Activated CD4-positive, alpha-beta T cell treated with anti-CD3 and anti-CD28 coated beads, Interleukin-2, amount 10 ng/mL, durations not matched to agents 7 days and 5 days (primary cell): ENCODE data around the gene RGS3. TPM values are rescaled to one million over a fixed set of nuclear protein-coding genes. Genes with fewer than 3 reads are reported as not detected.

ENCODE experiments used
- CTCF ChIA-PET: fragments of 350-600 bp; sonication (Branson Sonifier 250); formaldehyde crosslinking; loops from one replicate; lab custom pipeline; 2021; ENCODE audit warnings: antibody characterized with exemption; lab: Charles Lee
- POLR2A ChIA-PET: fragments of 350-600 bp; sonication (Branson Sonifier 250); formaldehyde crosslinking; loops from one replicate; lab custom pipeline; 2021; ENCODE audit warnings: antibody characterized with exemption; lab: Charles Lee
- DNase-seq: peaks from one replicate; pipeline ENCODE4 v3.0.0-alpha.2; 2020
- H3K27ac Mint-ChIP-seq: one replicate; pipeline ENCODE4 v1.8.0; 2021; ENCODE audit warnings: mild to moderate bottlenecking, moderate library complexity, mixed read lengths
- H3K27me3 Mint-ChIP-seq: one replicate; pipeline ENCODE4 v1.8.0; 2021; ENCODE audit warnings: mixed read lengths
- H3K36me3 Mint-ChIP-seq: one replicate; pipeline ENCODE4 v1.8.0; 2021; ENCODE audit warnings: low read depth, mixed read lengths
- H3K4me1 Mint-ChIP-seq: one replicate; pipeline ENCODE4 v1.8.0; 2021; ENCODE audit warnings: mixed read lengths
- H3K4me3 Mint-ChIP-seq: one replicate; pipeline ENCODE4 v1.8.0; 2021; ENCODE audit warnings: mild to moderate bottlenecking, moderate library complexity, mixed read lengths
- H3K9me3 Mint-ChIP-seq: one replicate; pipeline ENCODE4 v1.8.0; 2021; ENCODE audit warnings: mixed read lengths
- total RNA-seq, 2 experiments: library from RNA; stranded (reverse); gene quantifications; one replicate each; pipeline ENCODE4 v1.2.3, GENCODE V29; 2021

Gene RGS3
- total RNA-seq, 2 experiments from 2014 or later, result 41.5 to 41.6 TPM

DNA sequence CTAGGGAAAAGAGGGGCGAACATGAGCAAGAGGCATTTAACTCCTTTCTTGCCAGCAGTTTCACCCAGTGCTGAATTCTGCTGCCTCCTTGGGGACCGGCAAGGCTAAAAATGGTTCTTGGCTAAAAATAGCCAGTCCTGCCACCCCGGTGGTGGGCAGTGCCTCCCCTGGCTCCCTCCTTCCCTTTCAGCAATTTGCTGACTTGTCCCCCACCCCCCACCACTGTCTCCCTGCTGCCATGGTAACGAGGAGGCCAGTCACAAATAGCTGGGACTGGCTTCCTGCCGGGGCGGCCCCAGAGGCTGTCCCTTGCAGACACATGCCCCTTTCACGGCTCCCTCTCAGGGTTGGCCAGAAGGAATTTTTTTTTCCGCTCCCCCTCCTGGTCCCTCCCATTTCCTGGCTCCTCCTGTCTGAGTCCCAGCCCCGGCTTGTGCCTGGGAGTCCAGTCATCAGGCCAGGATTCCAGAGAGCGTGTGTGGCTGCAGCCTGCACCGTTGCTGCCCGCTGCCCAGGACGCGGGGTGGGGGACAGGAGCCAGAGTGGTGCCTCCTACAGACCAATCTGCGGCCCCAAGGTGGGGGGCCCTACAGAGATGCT, 130.3 kb downstream of the RGS3 start:
- Mint-ChIP-seq H3K36me3 (peaks cover 17% of the 10 kb centered on the region), H3K27ac (peak overlapping the region; percentile 36), H3K27me3 (no peaks in the 10 kb centered on the region), H3K9me3 (no peaks in the 10 kb centered on the region), H3K4me1 (peaks cover 35% of the 10 kb centered on the region), H3K4me3 (no peak overlapping the region)
- POLR2A ChIA-PET, result interaction anchor here (0.6 kb wide), 1 partner anchor 1542 kb away, joined by 5 read pairs; no protein-coding TSS in a partner anchor
- no peak for DNase-seq
- CTCF ChIA-PET, result interaction anchor here (0.8 to 12.5 kb wide), 4 partner anchors 10 to 146 kb away, joined by 3 to 123 read pairs (median 4); no protein-coding TSS in a partner anchor

DNA sequence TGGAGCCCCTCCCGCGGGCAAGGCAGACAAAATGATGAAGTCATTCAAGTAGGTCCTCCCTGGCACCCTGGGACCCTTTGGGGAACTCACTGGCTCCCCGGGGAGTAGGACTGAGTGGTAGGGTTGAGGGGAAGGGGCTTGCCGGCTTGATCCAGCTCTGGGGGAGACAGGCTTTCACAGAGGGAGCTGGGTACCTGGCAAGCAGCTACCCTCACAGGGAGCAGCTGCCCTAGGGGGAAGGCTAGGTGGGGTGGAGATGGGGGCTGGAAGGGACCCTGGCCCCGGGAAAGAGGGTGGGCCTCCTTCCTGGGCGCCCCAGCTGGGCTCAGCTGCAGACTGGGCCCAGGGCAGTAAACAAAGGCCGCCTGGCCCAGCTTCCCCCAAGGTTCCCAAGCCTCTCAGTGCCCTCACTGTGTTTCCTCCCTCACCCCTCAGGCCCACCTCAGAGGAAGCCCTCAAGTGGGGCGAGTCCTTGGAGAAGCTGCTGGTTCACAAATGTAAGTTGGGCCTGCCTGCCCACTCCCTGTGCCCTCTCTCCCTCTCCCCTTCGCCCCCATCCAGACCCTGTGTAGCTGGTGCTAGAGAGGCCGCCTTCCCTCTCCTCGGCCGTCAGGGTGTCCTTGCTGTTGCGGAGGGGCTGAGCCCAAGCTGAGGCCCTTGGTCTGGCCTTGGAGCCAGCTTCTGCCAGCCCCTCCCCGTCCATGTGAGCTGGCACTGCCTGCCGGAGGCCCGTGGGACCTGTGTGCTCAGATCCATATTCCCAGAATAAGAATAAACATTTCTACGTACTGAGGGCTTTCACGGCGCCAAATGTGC, 131.2 kb downstream of the RGS3 start:
- Mint-ChIP-seq H3K27ac (no peak overlapping the region), H3K4me1 (peaks cover 27% of the 10 kb centered on the region), H3K4me3 (no peak overlapping the region), H3K27me3 (no peaks in the 10 kb centered on the region), H3K9me3 (no peaks in the 10 kb centered on the region), H3K36me3 (peaks cover 17% of the 10 kb centered on the region)
- POLR2A ChIA-PET, result no interaction called here
- DNase-seq, result no peak
- CTCF ChIA-PET, result interaction anchor here (0.5 to 1.3 kb wide), 7 partner anchors 9 to 175 kb away, joined by 3 to 4 read pairs (median 3); no protein-coding TSS in a partner anchor

DNA sequence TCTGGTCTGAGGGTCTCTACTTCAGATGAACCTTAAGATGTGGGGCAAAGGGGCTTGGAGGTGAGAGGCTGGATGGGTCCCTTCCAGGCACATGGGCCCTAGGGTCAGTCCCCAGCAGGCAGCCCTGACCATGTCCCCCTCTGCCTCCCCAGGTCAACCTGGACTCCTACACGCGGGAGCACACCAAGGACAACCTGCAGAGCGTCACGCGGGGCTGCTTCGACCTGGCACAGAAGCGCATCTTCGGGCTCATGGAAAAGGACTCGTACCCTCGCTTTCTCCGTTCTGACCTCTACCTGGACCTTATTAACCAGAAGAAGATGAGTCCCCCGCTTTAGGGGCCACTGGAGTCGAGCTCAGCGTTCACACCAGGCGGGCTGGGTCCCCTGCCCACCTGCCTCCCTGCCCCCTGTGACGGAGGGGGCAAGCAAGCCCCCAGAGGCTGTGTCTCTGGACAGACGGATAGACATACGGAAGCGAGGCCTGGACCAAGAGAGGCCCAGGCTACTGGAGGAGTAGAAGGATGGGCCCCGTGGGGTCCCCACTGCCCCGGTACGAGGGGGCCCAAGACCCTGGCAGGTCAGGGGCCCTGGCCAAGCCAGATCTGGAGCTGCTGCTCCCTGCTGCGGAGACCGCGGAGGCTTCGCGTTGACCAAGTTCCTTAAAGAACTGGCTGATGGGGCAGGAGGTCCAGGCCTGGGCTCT, 133.2 kb downstream of the RGS3 start:
- Mint-ChIP-seq H3K9me3 (no peaks in the 10 kb centered on the region), H3K27ac (no peak overlapping the region), H3K36me3 (peaks cover 13% of the 10 kb centered on the region), H3K27me3 (no peaks in the 10 kb centered on the region), H3K4me3 (no peak overlapping the region), H3K4me1 (peaks cover 15% of the 10 kb centered on the region)
- CTCF ChIA-PET, result interaction anchor here (0.9 to 1.3 kb wide), 3 partner anchors 10 to 61 kb away, joined by 3 to 5 read pairs (median 3); no protein-coding TSS in a partner anchor
- POLR2A ChIA-PET, result no interaction called here
- no peak for DNase-seq

DNA sequence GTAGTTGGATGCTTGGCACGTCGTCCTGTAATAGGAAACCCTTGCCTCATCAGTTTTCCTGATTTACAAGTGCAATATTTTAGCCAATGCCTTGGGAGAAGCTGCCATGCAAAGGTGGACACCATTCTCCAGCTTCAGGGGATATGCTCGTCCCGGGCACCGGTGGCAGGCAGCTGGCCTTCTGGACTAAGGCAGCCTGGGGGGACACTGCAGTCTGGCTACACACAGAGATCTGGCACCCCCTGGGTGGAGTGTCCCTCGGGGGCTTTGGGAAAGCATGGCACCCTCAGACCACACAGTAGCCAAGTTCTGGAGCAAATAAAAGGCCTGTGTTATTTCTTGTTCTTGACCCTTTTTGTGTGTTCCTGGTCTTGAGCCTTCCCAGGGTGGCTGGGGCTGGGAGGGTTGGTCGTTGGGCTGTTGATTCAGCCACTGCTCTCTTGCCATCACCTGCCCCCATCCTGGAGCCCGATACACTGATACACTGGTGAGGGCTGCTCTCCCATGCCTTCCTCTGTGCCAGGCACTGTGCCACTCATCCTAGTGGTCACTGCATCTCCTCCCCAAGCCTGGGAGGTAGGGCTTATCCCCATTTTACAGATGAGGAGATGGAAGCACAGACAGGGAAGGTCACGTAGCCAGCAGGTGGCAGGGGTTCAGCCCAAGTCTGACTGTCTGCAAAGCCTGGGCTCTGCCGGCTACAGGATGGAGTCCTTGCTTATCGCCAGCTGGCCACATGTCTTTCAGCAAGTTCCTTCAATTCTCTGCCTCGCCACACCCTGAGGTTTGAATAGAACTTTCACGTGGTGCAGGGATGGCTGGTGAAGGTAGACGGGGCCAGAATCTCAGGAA, 134.1 kb downstream of the RGS3 start:
- Mint-ChIP-seq H3K9me3 (no peaks in the 10 kb centered on the region), H3K36me3 (peaks cover 13% of the 10 kb centered on the region), H3K4me1 (peaks cover 9% of the 10 kb centered on the region), H3K27ac (no peak overlapping the region), H3K4me3 (no peak overlapping the region), H3K27me3 (no peaks in the 10 kb centered on the region)
- DNase-seq, result no peak
- CTCF ChIA-PET, result interaction anchor here (0.9 to 1.5 kb wide), 5 partner anchors 9 to 60 kb away, joined by 3 to 5 read pairs (median 3); no protein-coding TSS in a partner anchor
- POLR2A ChIA-PET, result no interaction called here

DNA sequence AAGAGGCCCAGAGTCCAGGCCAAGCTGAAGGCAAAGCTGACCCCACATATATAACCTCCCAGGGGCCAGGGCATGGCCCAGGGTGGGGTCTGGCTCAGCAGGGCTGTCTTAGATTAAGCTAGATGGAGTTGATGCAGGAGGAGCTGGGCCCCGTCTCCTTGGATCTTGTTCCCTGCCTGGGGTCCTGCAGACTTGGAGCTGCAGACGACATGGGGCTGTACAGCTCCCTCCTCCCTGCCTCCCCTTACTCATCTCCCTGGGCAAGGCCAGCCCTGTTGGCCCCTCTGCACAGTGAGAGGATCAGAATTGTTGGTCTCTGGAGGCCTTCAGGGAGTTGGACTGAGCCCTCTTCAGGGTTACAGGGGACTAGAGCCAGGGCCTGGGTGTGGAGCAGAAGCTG, 134.9 kb downstream of the RGS3 start:
- Mint-ChIP-seq H3K27me3 (no peaks in the 10 kb centered on the region), H3K4me3 (no peak overlapping the region), H3K9me3 (no peaks in the 10 kb centered on the region), H3K36me3 (peaks cover 13% of the 10 kb centered on the region), H3K4me1 (peaks cover 3% of the 10 kb centered on the region), H3K27ac (no peak overlapping the region)
- DNase-seq, result no peak
- POLR2A ChIA-PET, result no interaction called here
- CTCF ChIA-PET, result interaction anchor here (1.1 to 2.8 kb wide), 3 partner anchors 9 to 60 kb away, joined by 3 to 8 read pairs (median 3); no protein-coding TSS in a partner anchor

DNA sequence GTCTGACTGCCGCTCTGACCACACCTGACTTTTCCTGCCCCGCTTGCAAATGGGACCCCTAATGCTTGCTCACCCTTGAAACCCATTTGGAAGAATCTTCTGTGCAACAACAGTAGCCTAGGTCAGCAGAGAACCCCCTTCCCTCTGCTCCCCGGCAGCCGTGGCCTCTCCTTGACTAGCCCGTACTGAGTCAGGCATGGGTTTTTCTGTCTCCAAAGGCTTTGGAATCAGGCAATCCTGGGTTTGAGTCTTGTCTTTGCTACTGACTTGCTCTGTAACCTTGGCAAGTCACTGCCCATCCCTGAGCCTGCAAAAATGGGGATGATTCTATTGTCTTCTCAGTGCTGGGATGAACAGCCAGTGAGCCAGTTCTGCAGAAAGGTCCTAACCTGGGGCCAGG, 135.4 kb downstream of the RGS3 start:
- Mint-ChIP-seq H3K27ac (no peak overlapping the region), H3K4me3 (no peak overlapping the region), H3K27me3 (no peaks in the 10 kb centered on the region), H3K4me1 (peaks cover 3% of the 10 kb centered on the region), H3K36me3 (peaks cover 13% of the 10 kb centered on the region), H3K9me3 (no peaks in the 10 kb centered on the region)
- DNase-seq, result no peak
- CTCF ChIA-PET, result interaction anchor here (1.1 to 2.8 kb wide), 3 partner anchors 10 to 59 kb away, joined by 3 to 8 read pairs (median 3); no protein-coding TSS in a partner anchor
- POLR2A ChIA-PET, result no interaction called here

DNA sequence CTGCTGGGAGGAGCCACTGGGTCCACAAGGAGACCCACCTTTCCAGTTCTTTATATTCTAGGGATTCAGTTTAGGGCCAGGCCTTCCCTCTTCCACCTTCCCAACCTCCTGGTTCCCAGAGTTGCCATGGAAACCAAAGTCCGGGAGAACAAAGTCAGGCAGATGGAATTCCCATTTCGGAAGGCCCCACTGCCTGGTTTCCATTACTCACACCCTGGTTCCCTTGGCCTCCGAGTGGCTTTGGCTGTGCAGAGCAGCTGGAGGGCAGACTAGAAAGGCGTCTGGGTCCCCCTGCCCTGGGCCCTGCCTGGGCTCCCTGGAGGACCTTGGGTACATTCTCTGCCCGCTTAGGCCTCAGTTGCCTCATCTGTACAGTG, 136.1 kb downstream of the RGS3 start:
- H3K9me3 Mint-ChIP-seq, result no peaks in the 10 kb centered on the region
- no peak overlapping the region for H3K27ac Mint-ChIP-seq
- no peaks in the 10 kb centered on the region for H3K27me3 Mint-ChIP-seq
- POLR2A ChIA-PET, result no interaction called here
- H3K36me3 Mint-ChIP-seq, result peaks cover 13% of the 10 kb centered on the region
- CTCF ChIA-PET, result interaction anchor here (2.0 to 2.8 kb wide), 2 partner anchors 56 to 59 kb away, joined by 8 to 10 read pairs; no protein-coding TSS in a partner anchor
- no peak for DNase-seq
- peaks cover 3% of the 10 kb centered on the region for H3K4me1 Mint-ChIP-seq
- H3K4me3 Mint-ChIP-seq, result no peak overlapping the region

DNA sequence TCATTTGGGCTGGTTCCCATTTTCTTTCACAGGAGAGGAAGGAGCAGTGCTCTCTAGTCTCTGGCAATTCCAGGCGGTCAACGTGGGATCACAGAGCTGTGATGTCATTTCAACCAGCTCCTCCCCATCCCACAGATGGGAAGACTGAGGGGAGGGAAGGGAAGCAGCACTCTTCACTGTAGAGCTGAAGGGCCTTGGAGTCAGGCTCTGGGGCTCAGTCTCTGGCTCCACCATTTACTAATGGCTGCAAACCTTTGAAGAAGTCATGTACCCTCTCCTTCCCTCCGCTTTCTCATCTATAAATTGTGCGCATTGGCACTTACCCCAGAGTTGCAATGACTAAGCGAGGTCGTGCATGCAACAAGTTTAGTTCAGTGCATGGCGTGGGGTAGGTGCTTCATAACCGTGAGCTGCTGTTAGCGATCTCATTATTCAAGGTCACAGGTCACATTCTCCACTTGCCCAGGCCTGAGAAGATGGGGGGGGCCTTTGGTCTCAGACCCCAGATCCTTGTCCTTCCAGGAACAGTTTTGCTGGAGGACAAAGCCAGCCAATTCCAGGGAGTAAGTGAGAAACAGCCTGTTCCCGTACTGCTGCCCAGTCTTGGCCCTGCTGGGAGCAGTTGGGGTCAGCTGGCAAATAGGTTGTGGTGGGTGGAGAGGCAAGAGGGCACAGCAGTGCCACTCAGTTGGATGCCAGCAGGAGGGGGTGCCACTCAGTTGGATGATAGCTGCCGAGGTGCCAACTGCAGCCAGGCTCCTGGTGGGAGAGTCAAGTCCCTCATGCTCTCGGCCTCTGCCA, 136.7 kb downstream of the RGS3 start:
- no peaks in the 10 kb centered on the region for H3K9me3 Mint-ChIP-seq
- H3K36me3 Mint-ChIP-seq, result peaks cover 13% of the 10 kb centered on the region
- DNase-seq, result no peak
- H3K27me3 Mint-ChIP-seq, result no peaks in the 10 kb centered on the region
- ChIA-PET CTCF (interaction anchor here (0.6 to 2.8 kb wide), 7 partner anchors 9 to 1687 kb away, joined by 3 to 12 read pairs (median 4); no protein-coding TSS in a partner anchor), POLR2A (no interaction called here)
- H3K27ac Mint-ChIP-seq, result no peak overlapping the region
- H3K4me3 Mint-ChIP-seq, result no peak overlapping the region
- H3K4me1 Mint-ChIP-seq, result peaks cover 3% of the 10 kb centered on the region

DNA sequence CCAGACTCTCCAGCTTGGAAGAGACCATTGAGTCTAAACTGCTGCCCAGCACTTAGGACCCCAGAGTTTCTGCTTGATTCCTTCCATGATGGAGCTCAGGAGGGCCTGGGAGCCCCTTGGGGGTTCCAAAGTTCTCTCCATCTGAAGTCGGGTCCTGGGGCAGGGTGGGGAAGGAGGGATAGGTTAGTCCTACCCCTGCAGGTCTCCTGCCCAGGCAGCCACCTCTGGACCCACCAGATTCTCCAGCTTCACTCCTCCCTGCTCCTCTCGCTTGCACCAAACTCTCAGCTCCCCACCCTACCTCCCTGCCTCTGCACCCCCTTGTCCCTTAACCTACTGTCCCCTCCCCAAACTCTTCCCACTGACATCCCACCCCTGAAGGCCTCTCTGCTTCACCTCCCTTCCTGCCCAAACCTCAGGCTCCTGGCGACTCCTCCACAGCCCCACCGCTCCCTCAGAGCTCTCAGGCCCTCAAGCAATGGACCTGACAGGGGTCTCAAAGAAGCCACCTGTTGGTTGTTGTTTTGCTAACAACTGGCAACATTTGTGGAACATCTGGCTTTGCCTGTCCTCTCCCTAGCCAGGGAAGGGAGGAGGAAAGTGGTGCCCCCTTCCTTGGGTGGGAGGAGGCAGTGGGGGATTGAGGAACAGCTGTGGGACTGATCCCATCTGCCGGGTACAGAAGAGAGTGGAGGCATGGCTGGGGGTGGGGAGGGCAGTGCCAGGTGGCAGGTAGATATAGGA, 137.5 kb downstream of the RGS3 start:
- CTCF ChIA-PET, result interaction anchor here (0.6 to 2.8 kb wide), 7 partner anchors 10 to 1438 kb away, joined by 3 to 12 read pairs (median 4); no protein-coding TSS in a partner anchor
- no peak for DNase-seq
- no peaks in the 10 kb centered on the region for H3K9me3 Mint-ChIP-seq
- H3K4me3 Mint-ChIP-seq, result no peak overlapping the region
- H3K27me3 Mint-ChIP-seq, result no peaks in the 10 kb centered on the region
- H3K4me1 Mint-ChIP-seq, result peaks cover 3% of the 10 kb centered on the region
- POLR2A ChIA-PET, result no interaction called here
- H3K36me3 Mint-ChIP-seq, result peaks cover 8% of the 10 kb centered on the region
- no peak overlapping the region for H3K27ac Mint-ChIP-seq

DNA sequence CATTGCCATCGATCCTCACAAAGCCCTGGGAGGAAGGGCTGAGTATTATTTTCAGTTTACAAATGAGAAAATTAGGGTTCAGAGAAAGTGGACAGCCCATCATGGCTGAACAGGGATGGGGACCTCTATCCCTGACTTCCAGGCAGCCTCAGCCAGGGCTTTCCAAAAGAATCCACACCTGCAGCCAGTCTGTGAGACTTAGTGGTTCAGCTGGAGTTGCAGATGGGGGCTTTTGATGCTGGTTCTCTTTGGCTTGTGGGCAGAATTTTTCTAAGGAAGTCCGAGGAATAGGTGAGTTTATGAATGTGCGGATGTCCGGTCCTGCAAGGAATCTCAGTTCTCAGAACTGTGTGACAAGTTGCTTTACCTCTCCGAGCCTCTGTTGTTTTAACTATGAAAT, 138.1 kb downstream of the RGS3 start:
- ChIA-PET CTCF (interaction anchor here (1.0 to 2.7 kb wide), 9 partner anchors 10 to 54 kb away, joined by 3 to 12 read pairs (median 4); no protein-coding TSS in a partner anchor), POLR2A (no interaction called here)
- peaks cover 7% of the 10 kb centered on the region for H3K36me3 Mint-ChIP-seq
- H3K27me3 Mint-ChIP-seq, result no peaks in the 10 kb centered on the region
- no peak overlapping the region for H3K27ac Mint-ChIP-seq
- H3K4me3 Mint-ChIP-seq, result no peak overlapping the region
- peaks cover 3% of the 10 kb centered on the region for H3K4me1 Mint-ChIP-seq
- DNase-seq, result no peak
- H3K9me3 Mint-ChIP-seq, result no peaks in the 10 kb centered on the region
